Measurements from ENCODE around the gene GALK1. TPM values are rescaled to one million over a fixed set of nuclear protein-coding genes. Genes with fewer than 3 reads are reported as not detected.

The GALK1 gene
- total RNA-seq, 1 donor from 2014 or later, result 18.4 TPM

- no peaks in the 10 kb centered on the region for H3K9me3 ChIP-seq
- no peaks in the 10 kb centered on the region for H3K27me3 ChIP-seq
- intact Hi-C loops (cut with DNase I), result no loop called here
- H3K27ac ChIP-seq, result no peak overlapping the region
- H3K4me1 ChIP-seq, result peaks cover 41% of the 10 kb centered on the region
- H3K4me3 ChIP-seq, result no peak overlapping the region
- peaks cover 0 to 27% of the 10 kb centered on the region in 2 donors for H3K36me3 ChIP-seq
- DNase-seq (ENCODE audit: extremely low spot score in 2 of 2), result no peak
- TF ChIP-seq POLR2AphosphoS5 (IDR thresholded peaks at IDR 0.05; ENCODE audit: insufficient read depth in 1 of 2, low read depth in 1 of 2), result no peak
Observed at GRCh38 chr17:75773121-75773807, 8.3 kb upstream of the GALK1 start.

- Histone ChIP-seq H3K4me3 (no peak overlapping the region), H3K27me3 (no peaks in the 10 kb centered on the region), H3K4me1 (peaks cover 25% of the 10 kb centered on the region), H3K36me3 (peaks cover 0 to 12% of the 10 kb centered on the region in 2 donors), H3K27ac (no peak overlapping the region), H3K9me3 (no peaks in the 10 kb centered on the region)
- no peak for DNase-seq (ENCODE audit: extremely low spot score in 2 of 2)
- intact Hi-C loops (cut with DNase I), result no loop called here
- no peak for TF ChIP-seq CTCF (IDR thresholded peaks at IDR 0.05)
- no peak for TF ChIP-seq POLR2A (IDR thresholded peaks at IDR 0.05)
Observed at GRCh38 chr17:75771334-75772281, 6.6 kb upstream of the GALK1 start.

- Histone ChIP-seq H3K9me3 (no peaks in the 10 kb centered on the region), H3K27ac (no peak overlapping the region), H3K4me1 (peaks cover 12% of the 10 kb centered on the region), H3K27me3 (no peaks in the 10 kb centered on the region), H3K36me3 (peaks cover 0 to 6% of the 10 kb centered on the region in 2 donors), H3K4me3 (no peak overlapping the region)
- TF ChIP-seq POLR2AphosphoS5 (IDR thresholded peaks at IDR 0.05; ENCODE audit: insufficient read depth in 1 of 2, low read depth in 1 of 2), result no peak
- no peak for TF ChIP-seq CTCF (IDR thresholded peaks at IDR 0.05)
- TF ChIP-seq POLR2A (IDR thresholded peaks at IDR 0.05), result no peak
- no peak for DNase-seq (ENCODE audit: extremely low spot score in 2 of 2)
- intact Hi-C loops (cut with DNase I), result loop anchor here (10.0 kb wide), 1 partner anchor 105 kb away; the partner anchor contains the start of gene TRIM47
Observed at GRCh38 chr17:75769536-75769935, 4.5 kb upstream of the GALK1 start.

GRCh38 chr17:75767881-75768280 is 2.9 kb upstream of the GALK1 start:
- no peak overlapping the region for H3K4me3 ChIP-seq
- intact Hi-C loops (cut with DNase I), result loop anchor here (10.0 kb wide), 1 partner anchor 107 kb away; the partner anchor contains the start of gene TRIM47
- TF ChIP-seq POLR2AphosphoS5 (IDR thresholded peaks at IDR 0.05; ENCODE audit: insufficient read depth in 1 of 2, low read depth in 1 of 2) (no peak), CTCF (IDR thresholded peaks at IDR 0.05) (no peak), POLR2A (IDR thresholded peaks at IDR 0.05) (no peak)

GRCh38 chr17:75765981-75766380 is 989 bp upstream of the GALK1 start:
- Histone ChIP-seq H3K9me3 (no peaks in the 10 kb centered on the region), H3K27ac (peak overlapping the region; percentile 91), H3K4me3 (no peak overlapping the region), H3K27me3 (no peaks in the 10 kb centered on the region), H3K36me3 (no peaks in the 10 kb centered on the region), H3K4me1 (peaks cover 20% of the 10 kb centered on the region)
- DNase-seq (ENCODE audit: extremely low spot score in 2 of 2), result no peak
- intact Hi-C loops (cut with DNase I), result loop anchor here (10.0 kb wide), 1 partner anchor 109 kb away; the partner anchor contains the start of gene TRIM47
- no peak for TF ChIP-seq POLR2AphosphoS5 (IDR thresholded peaks at IDR 0.05; ENCODE audit: insufficient read depth in 1 of 2, low read depth in 1 of 2)
- TF ChIP-seq CTCF (IDR thresholded peaks at IDR 0.05), result no peak
- TF ChIP-seq POLR2A (IDR thresholded peaks at IDR 0.05), result no peak

More at GRCh38 chr17:75767881-75768280, 2.9 kb upstream of the GALK1 start:
- H3K4me1 ChIP-seq, result peaks cover 20% of the 10 kb centered on the region
- H3K9me3 ChIP-seq, result no peaks in the 10 kb centered on the region
- no peaks in the 10 kb centered on the region for H3K27me3 ChIP-seq
- no peak for DNase-seq (ENCODE audit: extremely low spot score in 2 of 2)
- no peaks in the 10 kb centered on the region for H3K36me3 ChIP-seq
- H3K27ac ChIP-seq, result no peak overlapping the region
